Muscle layer of colon (tissue), 2 donors: ENCODE measurements around the gene RNF115.
A peak's percentile ranks its signal among the peaks of the same experiment; 100 is the strongest.

Experiments
- H3K27ac ChIP-seq: one replicate; pipeline ENCODE4 v1.7.0; 2013; ENCODE audit warnings: low read depth, mild to moderate bottlenecking, low read length, moderate library complexity
- H3K27me3 ChIP-seq, 2 donors: one replicate each; pipeline ENCODE4 v1.7.0; 2013; ENCODE audit warnings: low read length in 2 of 2, mild to moderate bottlenecking in 2 of 2; ENCODE audit not compliant: insufficient read depth in 2 of 2, control insufficient read depth in 1 of 2
- H3K36me3 ChIP-seq: one replicate; pipeline ENCODE4 v1.7.0; 2013; ENCODE audit warnings: mild to moderate bottlenecking, low read length; ENCODE audit not compliant: insufficient read depth
- H3K4me1 ChIP-seq: one replicate; pipeline ENCODE4 v1.7.0; 2013; ENCODE audit warnings: mild to moderate bottlenecking, low read length; ENCODE audit not compliant: insufficient read depth
- H3K4me3 ChIP-seq, 2 donors: one replicate each; pipeline ENCODE4 v1.7.0; 2013; ENCODE audit warnings: low read length in 2 of 2, low read depth in 1 of 2, mild to moderate bottlenecking in 1 of 2, moderate library complexity in 1 of 2
- H3K9ac ChIP-seq: one replicate; pipeline ENCODE4 v1.7.0; 2013; ENCODE audit warnings: low read length
- H3K9me3 ChIP-seq: one replicate; pipeline ENCODE4 v1.7.0; 2013; ENCODE audit warnings: mild to moderate bottlenecking, low read length
- donor health status: abdominal sarcoma.
- donor health status: Adenocarcinoma of cecum.

RNF115 gene

GRCh38 chr1:145823565-145824498 lies at the start of gene RNF115, which contains the start of gene POLR3C:
RNF115 (minus strand) TSS chr1:145824095; CDS start chr1:145823873, 222 bp downstream.
POLR3C (plus strand) TSS chr1:145824200; CDS start chr1:145825777, 1,577 bp downstream.
- Histone ChIP-seq H3K27me3 (no peaks in the 10 kb centered on the region), H3K9ac (peak within 1 kb of the TSS; percentile 77), H3K36me3 (peaks cover 24% of the 10 kb centered on the region), H3K27ac (peak within 1 kb of the TSS; percentile 92), H3K4me1 (peaks cover 13% of the 10 kb centered on the region), H3K4me3 (peak within 1 kb of the TSS; percentile 89 to 98), H3K9me3 (no peaks in the 10 kb centered on the region)

- peak overlapping the region; percentile 75 for H3K27ac ChIP-seq
- peaks cover 13% of the 10 kb centered on the region for H3K4me1 ChIP-seq
- peaks cover 9% of the 10 kb centered on the region for H3K36me3 ChIP-seq
- peak overlapping the region; percentile 76 for H3K9ac ChIP-seq
- H3K9me3 ChIP-seq, result no peaks in the 10 kb centered on the region
- H3K27me3 ChIP-seq, result no peaks in the 10 kb centered on the region
- H3K4me3 ChIP-seq, result peak overlapping the region; percentile 66 to 69
Observed at GRCh38 chr1:145871994-145872924, 48.4 kb upstream of the RNF115 start.

- no peak overlapping the region for H3K9ac ChIP-seq
- H3K27ac ChIP-seq, result no peak overlapping the region
- no peak overlapping the region for H3K4me3 ChIP-seq
- no peaks in the 10 kb centered on the region for H3K27me3 ChIP-seq
- H3K9me3 ChIP-seq, result no peaks in the 10 kb centered on the region
- H3K4me1 ChIP-seq, result peaks cover 13% of the 10 kb centered on the region
- peaks cover 18% of the 10 kb centered on the region for H3K36me3 ChIP-seq
Observed at GRCh38 chr1:145868232-145868631, 44.3 kb upstream of the RNF115 start.

GRCh38 chr1:145863282-145864018 lies 39.6 kb upstream of the RNF115 start:
- H3K27ac ChIP-seq, result no peak overlapping the region
- H3K9me3 ChIP-seq, result no peaks in the 10 kb centered on the region
- peaks cover 6% of the 10 kb centered on the region for H3K4me1 ChIP-seq
- no peak overlapping the region for H3K4me3 ChIP-seq
- H3K27me3 ChIP-seq, result no peaks in the 10 kb centered on the region
- H3K36me3 ChIP-seq, result peaks cover 18% of the 10 kb centered on the region
- H3K9ac ChIP-seq, result no peak overlapping the region

- Histone ChIP-seq H3K27ac (peak overlapping the region; percentile 99), H3K4me1 (peaks cover 16% of the 10 kb centered on the region), H3K9ac (peak overlapping the region; percentile 96), H3K36me3 (peaks cover 22% of the 10 kb centered on the region), H3K4me3 (peak overlapping the region; percentile 85 to 99), H3K9me3 (no peaks in the 10 kb centered on the region), H3K27me3 (no peaks in the 10 kb centered on the region)
Observed at GRCh38 chr1:145859491-145860023, 35.7 kb upstream of the RNF115 start.

GRCh38 chr1:145858901-145859490 lies 35.1 kb upstream of the RNF115 start, which contains the start of gene PIAS3:
PIAS3 (minus strand) TSS chr1:145859081; CDS start chr1:145858990, 91 bp downstream.
- Histone ChIP-seq H3K9ac (peak within 1 kb of the TSS; percentile 96), H3K27ac (peak within 1 kb of the TSS; percentile 99), H3K4me1 (peaks cover 16% of the 10 kb centered on the region)

GRCh38 chr1:145858238-145858900 lies 34.5 kb upstream of the RNF115 start:
- peak overlapping the region; percentile 99 for H3K27ac ChIP-seq
- H3K4me3 ChIP-seq, result peak overlapping the region; percentile 85 to 99
- peaks cover 16% of the 10 kb centered on the region for H3K4me1 ChIP-seq
- H3K9ac ChIP-seq, result peak overlapping the region; percentile 18
- H3K9me3 ChIP-seq, result no peaks in the 10 kb centered on the region
- H3K36me3 ChIP-seq, result peaks cover 34% of the 10 kb centered on the region
- no peaks in the 10 kb centered on the region for H3K27me3 ChIP-seq

More at GRCh38 chr1:145858901-145859490, 35.1 kb upstream of the RNF115 start, which contains the start of gene PIAS3:
- peaks cover 27% of the 10 kb centered on the region for H3K36me3 ChIP-seq
- no peaks in the 10 kb centered on the region for H3K27me3 ChIP-seq
- H3K9me3 ChIP-seq, result no peaks in the 10 kb centered on the region
- peak within 1 kb of the TSS; percentile 85 to 99 for H3K4me3 ChIP-seq

- Histone ChIP-seq H3K36me3 (peaks cover 44% of the 10 kb centered on the region), H3K9me3 (no peaks in the 10 kb centered on the region), H3K27ac (no peak overlapping the region), H3K4me1 (peaks cover 16% of the 10 kb centered on the region), H3K9ac (no peak overlapping the region), H3K4me3 (no peak overlapping the region), H3K27me3 (no peaks in the 10 kb centered on the region)
Observed at GRCh38 chr1:145857170-145857569, 33.3 kb upstream of the RNF115 start.

GRCh38 chr1:145855426-145855948 lies 31.6 kb upstream of the RNF115 start:
- Histone ChIP-seq H3K36me3 (peaks cover 58% of the 10 kb centered on the region), H3K27me3 (no peaks in the 10 kb centered on the region)

More at GRCh38 chr1:145855426-145855948, 31.6 kb upstream of the RNF115 start:
- no peak overlapping the region for H3K27ac ChIP-seq
- no peaks in the 10 kb centered on the region for H3K9me3 ChIP-seq
- no peak overlapping the region for H3K9ac ChIP-seq
- H3K4me3 ChIP-seq, result no peak overlapping the region
- peaks cover 16% of the 10 kb centered on the region for H3K4me1 ChIP-seq
